Activated T-helper 1 cell treated with anti-CD3 and anti-CD28 coated beads, Interleukin-2, amount 50 U/mL, for 16 hours (primary cell): ENCODE data around the gene FAM186B.
"Not testable (repeated sequence)": the region's sequence is repeated elsewhere in the genome, so short reads cannot be mapped to it uniquely, and the experiment has no call there.

Experiments used
- DNase-seq, 2 donors: peaks; one replicate each; pipeline ENCODE4 v3.0.0-alpha.2; 2020; ENCODE audit warnings: low read depth in 1 of 2, low spot score in 1 of 2

The FAM186B gene, protein sequence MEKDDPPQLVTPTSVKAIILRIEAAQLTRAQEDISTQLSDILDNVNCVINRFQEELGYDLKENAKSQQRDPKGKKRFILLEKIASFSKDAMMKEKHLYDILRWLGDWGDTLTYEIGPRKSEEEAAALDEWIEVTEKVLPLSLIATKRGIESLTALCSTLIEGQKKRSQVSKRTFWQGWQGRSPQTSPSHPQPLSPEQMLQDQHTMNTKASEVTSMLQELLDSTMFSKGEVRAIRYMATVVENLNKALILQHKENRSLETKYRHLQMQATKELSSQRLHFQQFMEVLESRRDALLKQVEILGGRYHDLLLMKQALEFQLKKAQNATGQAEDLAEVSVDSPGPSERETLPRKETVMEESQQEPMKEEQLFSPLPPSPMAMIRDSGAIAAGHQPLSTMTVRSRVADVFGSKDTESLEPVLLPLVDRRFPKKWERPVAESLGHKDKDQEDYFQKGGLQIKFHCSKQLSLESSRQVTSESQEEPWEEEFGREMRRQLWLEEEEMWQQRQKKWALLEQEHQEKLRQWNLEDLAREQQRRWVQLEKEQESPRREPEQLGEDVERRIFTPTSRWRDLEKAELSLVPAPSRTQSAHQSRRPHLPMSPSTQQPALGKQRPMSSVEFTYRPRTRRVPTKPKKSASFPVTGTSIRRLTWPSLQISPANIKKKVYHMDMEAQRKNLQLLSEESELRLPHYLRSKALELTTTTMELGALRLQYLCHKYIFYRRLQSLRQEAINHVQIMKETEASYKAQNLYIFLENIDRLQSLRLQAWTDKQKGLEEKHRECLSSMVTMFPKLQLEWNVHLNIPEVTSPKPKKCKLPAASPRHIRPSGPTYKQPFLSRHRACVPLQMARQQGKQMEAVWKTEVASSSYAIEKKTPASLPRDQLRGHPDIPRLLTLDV

DNA sequence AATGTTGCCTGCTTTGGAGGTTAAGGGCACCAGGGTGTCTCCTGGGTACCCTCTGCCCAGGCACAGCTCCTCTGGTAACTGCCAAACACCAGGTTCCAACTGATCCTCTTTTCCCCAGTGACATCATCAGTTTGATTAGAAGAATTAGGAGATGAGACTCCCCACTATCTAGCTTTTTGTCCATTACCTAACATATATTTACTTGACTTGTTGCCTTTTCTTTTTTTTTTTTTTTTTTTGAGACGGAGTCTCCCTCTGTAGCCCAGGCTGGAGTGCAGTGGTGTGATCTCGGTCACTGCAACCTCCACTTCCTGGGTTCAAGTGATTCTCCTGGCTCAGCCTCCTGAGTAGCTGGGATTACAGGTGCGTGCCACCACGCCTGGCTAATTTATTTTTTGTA is at the start of gene FAM186B:
FAM186B (minus strand) TSS at position 101 of the 400 bp plus-strand sequence. CDS start 162 bp downstream, outside the sequence.
- DNase-seq, result not testable (repeated sequence)

DNA sequence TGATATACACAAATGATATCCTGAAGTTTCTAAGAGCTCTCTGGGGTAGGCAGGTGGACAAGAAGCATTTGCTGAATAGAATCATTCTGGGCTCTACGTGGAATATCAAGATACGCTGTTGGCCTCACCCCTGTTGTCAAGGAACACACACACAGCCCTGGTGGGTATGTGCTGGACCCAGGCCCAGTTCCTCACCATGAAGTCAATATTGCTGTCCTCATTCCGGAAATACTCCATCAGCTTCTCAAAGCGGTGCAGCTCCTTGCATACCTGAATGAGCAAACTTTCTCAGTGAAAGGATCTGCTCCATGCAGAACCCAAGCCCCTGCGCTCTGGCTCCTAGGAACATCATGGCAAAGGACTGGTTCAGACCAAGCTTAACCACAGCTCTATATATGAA is 49.3 kb upstream of the FAM186B start:
- DNase-seq, result no peak

DNA sequence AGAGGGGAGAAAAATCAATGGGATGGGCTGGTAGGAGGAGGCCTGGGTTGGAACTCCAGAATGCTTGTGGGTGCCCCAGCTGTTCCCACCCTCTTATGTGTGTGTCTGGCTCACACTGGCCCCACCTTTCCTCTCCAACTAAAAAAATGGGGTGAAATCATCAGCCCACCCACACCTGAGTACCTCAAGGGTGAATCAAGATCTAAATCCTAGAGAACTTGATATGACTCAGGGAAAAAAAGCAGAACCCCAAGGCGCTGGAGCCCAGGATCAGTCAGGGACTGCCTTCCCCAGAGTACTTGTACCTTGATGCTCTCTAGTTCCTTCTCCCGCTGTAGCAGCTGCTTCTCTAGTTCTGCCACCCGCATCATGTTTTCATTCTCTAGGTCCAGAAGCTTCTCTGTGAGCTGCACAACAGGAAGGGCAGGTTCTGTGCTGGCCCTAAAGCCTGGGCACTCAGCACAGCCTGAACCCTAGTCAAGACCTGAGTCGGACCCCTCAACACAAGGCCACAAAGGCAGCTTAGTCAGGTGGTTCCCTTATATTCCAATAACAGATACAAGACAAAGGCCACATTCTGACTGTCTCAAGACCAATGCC is 47.6 kb upstream of the FAM186B start:
- DNase-seq, result no peak

DNA sequence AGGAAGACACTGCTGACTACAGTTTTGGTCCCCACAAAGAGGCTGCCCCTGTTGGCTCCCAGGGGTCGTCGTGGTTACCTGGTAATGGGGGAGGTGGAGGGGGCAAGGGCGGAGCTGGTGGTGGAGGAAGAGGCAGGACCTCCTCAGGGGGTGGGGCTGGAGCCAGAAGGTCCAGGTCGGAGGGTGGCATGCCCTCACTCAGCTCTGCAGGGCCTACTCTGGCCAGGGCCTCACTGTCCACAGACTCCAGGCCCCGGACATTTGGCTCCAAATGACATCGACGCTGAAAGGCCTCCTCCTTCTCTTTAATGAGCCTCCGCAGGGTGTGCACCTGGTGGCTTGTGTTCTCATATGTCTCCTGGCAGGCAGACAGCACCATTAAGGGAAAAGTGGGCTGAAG is 46.4 kb upstream of the FAM186B start:
- DNase-seq, result no peak

DNA sequence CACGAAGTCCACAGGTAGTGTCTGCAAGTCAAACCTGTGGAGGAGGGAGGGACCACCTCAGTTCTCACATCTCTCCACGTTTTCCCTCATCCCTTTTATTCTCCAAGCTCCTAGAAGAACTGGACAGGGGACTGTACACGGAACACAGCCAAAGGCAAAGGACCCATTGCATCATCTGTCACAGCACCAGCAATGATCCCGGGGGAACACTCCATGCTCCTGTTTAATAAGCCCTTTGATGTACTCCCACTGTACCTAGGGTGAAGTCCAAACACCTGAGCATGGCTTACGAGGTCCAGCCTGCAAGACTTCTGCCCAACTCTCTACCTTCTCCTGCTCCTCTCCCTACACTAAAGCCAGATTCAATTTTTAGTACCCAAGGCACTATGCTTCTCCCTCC is 44.5 kb upstream of the FAM186B start:
- DNase-seq, result no peak

DNA sequence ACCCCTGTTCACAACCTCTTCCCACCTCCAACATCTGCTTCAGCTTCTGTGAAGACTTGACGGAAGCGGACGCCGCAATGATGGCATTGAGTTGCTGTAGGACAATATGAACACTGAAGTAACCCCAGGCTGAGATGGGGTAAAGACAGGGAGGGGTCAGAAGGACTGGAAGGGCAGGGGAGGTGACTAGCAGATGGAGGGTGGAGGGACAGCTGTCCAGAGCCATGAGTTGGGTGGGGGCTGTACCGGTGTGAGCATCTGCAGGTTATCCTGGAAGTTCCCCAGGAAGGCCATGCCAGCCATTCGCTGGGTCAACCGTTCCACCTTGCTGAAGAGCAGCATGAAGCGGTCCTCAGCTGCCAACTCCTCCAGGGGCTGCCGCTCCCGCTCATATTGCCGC is 44.0 kb upstream of the FAM186B start:
- no peak for DNase-seq

DNA sequence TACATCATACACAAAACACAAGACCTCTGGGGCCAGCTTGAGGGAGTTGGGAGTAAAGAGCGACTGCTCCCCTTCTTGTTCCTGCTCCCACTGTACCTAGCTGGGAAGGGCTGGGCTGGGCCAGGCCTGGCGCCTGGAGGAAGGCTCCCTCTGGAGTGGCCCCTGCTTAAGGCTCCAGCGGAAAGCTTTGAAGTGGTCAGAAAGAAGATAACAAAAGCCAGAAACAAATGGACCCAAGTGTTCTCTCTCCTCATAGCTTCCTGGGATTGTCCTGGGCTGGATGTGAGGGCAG is 43.2 kb upstream of the FAM186B start:
- DNase-seq, result no peak

DNA sequence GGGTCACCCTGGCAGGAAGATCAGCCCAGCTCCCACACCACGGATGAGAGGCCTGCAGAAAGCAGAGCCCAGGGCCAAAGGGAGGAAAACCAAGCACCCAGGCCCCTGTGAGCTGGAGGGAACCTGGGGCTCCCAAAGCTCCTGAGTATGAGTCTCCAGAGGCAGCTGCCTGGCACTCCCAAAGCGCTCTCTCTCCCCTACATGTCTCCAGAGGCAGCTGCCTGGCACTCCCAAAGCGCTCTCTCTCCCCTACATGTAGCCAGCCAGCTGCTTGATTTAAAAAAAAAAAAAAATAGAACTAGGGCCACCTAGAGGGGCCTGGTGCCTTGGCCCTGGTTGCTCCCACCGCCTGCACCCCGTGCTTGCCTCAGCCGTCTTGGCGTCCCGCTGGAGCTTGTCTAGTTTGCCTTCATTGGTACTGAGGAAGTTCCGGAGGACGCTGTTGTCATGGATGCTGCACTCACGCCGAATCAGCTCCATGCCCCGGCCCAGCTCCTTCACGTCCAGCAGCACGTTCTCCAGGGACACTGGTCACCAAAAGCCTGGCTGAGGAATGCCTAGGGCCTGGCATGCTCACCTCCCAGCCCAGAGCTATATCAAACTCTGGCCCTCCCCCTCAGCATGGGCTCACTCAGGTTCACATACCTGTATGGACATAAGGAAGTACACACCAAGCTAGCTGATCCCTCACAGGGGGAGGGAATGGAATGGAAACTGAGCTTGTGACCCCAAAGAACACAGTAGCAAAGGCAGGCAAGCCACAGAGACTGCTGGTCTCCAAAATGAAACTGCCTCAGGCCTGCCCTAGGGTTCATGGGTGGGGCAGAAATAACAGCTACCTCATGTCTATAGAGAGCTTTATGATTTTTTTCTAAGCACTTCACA is 42.6 kb upstream of the FAM186B start:
- no peak for DNase-seq

DNA sequence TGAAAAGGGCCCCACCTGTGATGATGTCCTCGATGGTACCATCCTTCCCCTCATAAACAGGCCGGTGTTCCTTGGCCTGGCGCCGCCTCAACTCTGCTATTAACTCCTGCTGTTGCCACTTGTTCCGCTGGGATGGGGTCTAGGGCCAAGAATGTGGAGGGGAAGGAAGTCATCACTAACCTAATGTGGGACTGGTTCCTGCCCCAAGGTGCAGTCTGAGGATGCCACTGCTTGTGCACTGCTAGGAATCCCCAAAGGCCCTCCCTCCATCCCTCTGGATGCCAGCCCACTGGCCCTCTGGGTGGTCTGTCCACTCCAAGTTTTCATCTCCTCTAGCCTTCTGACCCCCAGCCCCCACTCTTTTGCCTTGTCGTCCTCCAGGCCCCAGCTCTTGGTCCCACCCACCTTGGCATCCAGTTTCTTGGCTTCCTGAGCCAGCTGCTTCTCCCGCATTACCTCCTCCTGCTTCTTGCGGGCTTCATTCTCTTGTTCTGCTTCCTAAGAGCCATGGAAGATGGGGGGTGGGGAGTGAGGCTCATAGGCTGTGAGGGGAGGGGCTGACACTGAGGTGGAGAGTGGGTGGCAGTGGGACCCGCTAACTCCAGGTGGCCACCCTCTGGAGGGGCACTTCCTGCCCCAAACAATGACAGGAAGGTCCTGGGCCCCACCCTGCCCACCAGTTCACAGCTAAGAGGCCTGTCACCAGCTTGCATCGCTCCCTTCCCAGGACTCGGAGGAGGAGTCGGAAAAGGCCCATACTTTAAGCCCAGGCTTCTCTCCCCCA is 41.6 kb upstream of the FAM186B start:
- no peak for DNase-seq

DNA sequence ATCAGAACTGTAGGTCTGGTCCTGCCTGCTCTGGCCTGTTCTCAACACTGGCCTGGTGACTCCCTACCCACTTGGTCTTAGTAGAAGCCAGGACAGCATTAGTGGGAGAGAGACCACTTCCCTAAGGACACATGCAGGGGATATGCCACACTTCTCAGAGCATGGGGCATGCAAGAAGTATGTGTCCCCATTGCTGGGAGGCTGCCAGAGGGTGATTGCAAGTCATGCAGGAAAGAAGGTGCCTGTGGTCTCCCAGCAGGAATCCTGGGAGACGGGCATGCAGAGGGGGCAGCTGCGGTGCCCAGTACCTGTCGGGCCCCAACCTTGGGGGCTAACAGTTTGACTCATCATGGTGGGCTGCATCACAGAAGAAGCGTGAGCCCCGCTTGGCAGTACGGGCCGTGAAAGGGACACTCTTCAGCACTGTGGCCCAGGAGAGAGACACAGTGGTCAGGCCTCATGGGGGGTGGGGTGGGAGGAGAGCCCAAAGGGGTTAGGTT is 40.9 kb upstream of the FAM186B start:
- DNase-seq, result no peak

DNA sequence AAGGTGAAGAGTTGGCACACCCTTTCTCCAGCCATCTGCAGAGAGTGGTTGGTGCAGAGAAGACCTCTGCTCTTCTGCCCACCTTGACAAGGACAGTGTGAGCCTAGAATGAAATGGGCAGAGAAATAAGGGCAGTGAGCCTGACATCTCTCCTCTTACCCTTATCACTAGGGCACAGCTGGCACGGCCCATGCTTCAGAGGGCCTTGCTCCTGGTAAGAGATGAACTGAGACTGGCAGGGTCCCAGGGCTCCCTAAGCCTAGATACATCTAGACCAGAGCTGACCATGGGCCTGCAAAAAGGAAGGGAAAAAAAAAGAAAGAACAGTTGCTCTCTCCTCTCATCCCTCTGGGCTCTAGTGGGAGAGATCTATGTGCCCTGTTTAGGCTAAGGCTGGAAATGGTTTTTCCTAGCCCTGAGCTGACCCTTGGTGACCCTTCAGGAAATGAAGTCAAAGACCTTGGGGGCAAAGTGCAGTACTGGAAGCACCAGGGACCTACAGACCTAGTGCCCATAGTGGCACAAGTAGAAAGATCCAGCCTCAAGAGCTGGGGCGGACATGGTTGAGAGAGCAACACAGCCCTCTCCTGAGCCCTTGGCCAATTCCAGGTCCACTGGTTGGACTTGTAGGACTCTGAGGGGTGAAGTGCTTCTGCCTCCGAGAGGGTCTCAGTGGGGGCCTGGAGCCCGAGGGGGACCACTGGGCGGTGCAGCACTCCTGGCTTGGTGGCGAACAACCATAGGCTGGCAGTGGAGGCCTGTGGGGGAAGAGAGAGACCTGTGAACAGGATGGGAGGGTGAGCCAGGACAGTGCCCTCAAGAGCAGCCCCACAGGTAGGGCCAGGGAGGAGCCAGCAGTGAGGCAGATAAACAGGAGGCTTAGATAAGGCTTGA is 40.0 kb upstream of the FAM186B start:
- no peak for DNase-seq

DNA sequence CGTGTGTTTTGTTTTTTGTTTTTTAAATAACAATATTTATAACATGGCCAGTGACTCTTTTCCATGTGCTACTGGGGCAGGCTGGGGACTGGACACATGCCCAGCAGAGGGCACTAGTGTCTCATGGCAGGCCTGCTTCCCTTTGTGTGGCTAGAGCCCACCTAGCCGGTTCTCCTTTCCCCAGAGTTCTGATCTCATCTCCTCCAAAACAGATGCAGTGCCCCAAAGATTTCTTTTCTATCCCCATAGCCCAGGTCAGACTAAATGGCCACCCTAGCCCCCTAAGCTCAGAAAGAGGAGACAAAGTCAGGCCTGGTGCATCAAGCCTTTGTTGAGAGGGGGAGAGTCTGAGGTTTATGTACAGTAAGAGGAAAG is 39.2 kb upstream of the FAM186B start:
- DNase-seq, result peak; percentile 59 to 69

DNA sequence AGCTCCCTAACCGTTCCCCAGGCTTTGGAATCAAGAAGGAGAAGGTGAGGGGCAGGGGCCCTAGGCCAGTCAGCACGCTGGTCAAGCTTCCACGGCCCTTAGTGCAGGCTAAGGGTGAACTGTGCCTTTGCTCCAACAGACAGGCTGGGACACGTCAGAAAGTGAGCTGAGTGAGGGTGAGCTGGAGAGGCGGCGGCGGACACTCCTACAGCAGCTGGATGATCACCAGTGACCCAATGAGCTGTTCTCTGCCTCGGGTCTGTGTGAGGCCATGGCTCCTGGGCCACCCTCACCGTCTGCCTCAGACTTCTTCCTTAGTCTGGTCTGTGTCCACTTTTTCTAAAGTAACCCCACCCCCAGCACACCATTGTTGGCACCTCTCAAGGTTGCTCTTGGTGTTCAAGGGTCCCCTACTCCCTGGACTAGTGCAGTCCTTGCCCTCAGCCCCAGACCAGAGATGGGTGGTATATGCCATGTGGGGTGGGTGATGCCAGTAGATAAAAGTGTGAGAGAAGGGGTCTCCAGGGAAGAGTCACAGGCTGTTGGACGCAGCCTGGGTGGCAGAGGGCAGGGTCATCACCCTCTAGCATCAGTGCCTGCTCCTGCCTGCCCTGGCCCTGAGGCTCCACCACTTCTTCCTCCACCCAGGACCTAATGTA is 38.7 kb upstream of the FAM186B start:
- DNase-seq, result no peak

DNA sequence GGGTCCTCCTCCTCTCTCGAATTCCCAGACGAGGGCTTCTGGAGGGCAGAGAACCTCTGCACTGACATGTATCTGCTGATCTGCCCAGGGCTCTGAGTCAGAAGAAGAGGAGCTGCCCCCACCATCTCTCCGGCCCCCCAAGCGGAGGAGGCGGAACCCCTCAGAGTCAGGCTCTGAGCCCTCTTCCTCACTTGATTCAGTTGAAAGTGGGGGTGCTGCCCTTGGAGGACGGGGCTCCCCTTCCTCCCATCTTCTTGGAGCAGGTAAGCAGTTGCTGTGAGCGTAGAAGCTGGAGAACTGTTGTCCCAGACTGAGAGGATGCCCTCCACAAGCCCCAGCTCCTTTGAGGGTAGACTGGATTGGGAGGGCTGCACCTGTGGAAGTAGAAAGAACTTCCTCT is 37.7 kb upstream of the FAM186B start:
- no peak for DNase-seq

DNA sequence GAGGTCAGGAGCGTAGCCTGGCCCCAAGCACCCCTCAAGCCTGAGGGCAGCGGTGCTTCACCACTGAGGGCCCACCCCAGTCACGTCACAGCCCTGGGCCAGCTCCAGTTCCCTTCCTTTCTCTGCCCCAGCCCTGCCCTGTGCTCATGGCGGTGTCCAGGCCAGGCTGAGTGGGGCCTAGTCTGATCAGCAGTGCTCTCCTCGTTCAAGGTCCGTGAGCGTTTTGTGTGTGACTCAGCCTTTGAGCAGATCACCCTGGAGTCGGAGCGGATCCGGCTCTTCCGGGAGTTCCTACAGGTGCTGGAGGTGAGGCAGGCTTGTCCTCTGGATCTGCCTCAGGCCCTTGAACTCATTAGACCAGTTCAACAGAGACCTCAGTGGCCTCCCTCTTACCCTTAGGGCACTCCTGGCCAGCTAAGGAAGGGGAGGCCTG is 36.9 kb upstream of the FAM186B start:
- DNase-seq, result no peak

DNA sequence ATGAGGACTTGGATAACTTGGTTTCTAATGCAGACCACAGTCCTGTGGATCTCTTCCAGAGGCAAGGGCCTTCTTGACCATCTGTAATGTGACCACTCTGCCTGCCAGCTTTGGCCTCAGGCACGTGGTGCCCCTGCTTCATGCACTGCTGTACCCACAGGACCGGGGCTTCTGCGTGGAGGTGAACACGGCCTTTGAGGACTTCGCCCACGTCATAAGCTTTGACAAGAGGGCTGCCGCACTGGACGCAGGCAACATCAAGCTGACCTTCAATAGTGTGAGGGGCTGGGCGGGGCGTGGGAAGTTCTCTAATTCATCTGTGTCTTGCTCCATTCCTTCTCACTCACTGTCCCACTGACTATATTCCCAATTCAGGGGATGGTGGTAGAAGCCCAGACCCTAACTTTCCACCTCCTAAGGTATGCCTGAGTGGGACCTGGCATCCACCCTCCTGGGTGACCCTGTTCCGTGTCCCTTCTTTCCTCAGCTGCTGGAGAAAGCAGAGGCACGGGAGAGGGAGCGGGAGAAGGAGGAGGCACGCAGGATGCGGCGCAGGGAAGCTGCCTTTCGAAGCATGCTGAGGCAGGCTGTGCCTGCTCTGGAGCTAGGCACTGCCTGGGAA is 36.4 kb upstream of the FAM186B start:
- no peak for DNase-seq

DNA sequence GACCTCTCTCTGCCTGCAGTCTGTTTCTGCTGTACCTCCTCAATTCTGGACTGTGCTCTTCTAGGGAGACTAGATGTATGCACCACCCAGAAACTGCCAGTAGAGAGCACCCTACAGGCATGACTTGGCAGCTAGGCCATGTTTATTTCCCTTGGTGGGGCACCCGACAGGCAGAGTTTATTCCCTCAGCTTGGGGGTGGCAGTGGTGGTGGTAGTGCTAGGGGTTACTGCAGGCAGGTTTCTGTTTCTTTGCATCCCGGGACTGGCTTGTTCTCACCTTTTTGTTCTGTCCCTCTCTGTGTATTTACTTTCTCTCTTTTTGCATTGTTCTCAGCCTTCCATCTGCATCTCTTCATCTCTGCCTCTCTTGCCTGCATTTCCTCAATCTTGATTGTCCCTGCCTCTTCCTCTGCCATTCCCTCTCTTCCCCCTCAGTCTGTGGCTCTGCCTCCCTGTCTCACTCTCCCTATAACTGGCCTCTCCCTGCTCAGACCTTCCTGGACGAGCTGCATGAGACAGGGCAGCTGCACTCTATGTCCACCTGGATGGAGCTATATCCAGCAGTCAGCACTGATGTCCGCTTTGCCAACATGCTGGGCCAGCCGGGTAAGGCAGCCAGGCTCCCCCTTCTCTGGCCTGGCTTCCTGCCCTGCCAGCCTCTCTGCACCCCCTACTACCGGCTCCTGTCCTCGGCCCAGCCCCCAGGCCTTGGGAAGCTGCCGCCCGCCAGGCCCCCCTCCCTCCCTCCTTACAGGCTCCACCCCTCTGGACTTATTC is 31.7 kb upstream of the FAM186B start:
- peak in 1 of 2 donors; percentile 23 for DNase-seq
